Urinary bladder (tissue), 4 donors: Measurements from ENCODE around the gene CACNG5. TPM values are rescaled to one million over a fixed set of nuclear protein-coding genes. Genes with fewer than 3 reads are reported as not detected.

ENCODE experiments used
- DNase-seq: peaks from one replicate; pipeline ENCODE4 v3.0.0-alpha.2; 2015; ENCODE audit errors: extremely low spot score
- H3K27ac ChIP-seq: one replicate; pipeline ENCODE4 v1.5.1; 2013; ENCODE audit warnings: low read depth, mild to moderate bottlenecking, moderate library complexity
- H3K36me3 ChIP-seq: one replicate; pipeline ENCODE4 v1.6.1; 2013; ENCODE audit warnings: mild to moderate bottlenecking, moderate library complexity; ENCODE audit not compliant: insufficient read depth
- H3K4me1 ChIP-seq: one replicate; pipeline ENCODE4 v1.6.1; 2013; ENCODE audit warnings: mild to moderate bottlenecking, moderate library complexity; ENCODE audit not compliant: insufficient read depth
- H3K4me3 ChIP-seq: one replicate; pipeline ENCODE4 v1.5.1; 2013; ENCODE audit warnings: low read depth, low read length
- WGBS: extraction: QIAGEN DNeasy Blood & Tissue Kit; methylation state at CpG from one replicate; pipeline ENCODE4 v1.1.7; 2013; 5-methylcytosine and 5-hydroxymethylcytosine counted together
- polyA plus RNA-seq: library from polyadenylated mRNA; stranded (reverse); fragments of 200-250 nt; gene quantifications from one replicate; pipeline ENCODE4 v1.2.3, GENCODE V29; 2013
- total RNA-seq: library from RNA; depleted of rRNA; stranded (reverse); fragments of >200 nt; gene quantifications from one replicate; pipeline ENCODE4 v1.2.3, GENCODE V29; 2014
- donor health status: healthy with polysubstance abuse.
- donor health status: healthy.

Gene CACNG5
- total and polyA plus RNA-seq, 2 donors, result not detected

- H3K4me1 ChIP-seq, result no peaks in the 10 kb centered on the region
- H3K36me3 ChIP-seq, result no peaks in the 10 kb centered on the region
- DNase-seq, result no peak
- 81% methylated on average over 6 of the region's 6 CpGs for WGBS
- no peak overlapping the region for H3K4me3 ChIP-seq
- H3K27ac ChIP-seq, result no peak overlapping the region
Measured at GRCh38 chr17:66848496-66848895, 13.6 kb downstream of the CACNG5 start.

GRCh38 chr17:66849032-66849655 is 14.2 kb downstream of the CACNG5 start:
- Histone ChIP-seq H3K4me3 (no peak overlapping the region), H3K4me1 (no peaks in the 10 kb centered on the region), H3K27ac (no peak overlapping the region), H3K36me3 (no peaks in the 10 kb centered on the region)
- no peak for DNase-seq
- WGBS, result 80% methylated on average over 14 of the region's 14 CpGs

DNA sequence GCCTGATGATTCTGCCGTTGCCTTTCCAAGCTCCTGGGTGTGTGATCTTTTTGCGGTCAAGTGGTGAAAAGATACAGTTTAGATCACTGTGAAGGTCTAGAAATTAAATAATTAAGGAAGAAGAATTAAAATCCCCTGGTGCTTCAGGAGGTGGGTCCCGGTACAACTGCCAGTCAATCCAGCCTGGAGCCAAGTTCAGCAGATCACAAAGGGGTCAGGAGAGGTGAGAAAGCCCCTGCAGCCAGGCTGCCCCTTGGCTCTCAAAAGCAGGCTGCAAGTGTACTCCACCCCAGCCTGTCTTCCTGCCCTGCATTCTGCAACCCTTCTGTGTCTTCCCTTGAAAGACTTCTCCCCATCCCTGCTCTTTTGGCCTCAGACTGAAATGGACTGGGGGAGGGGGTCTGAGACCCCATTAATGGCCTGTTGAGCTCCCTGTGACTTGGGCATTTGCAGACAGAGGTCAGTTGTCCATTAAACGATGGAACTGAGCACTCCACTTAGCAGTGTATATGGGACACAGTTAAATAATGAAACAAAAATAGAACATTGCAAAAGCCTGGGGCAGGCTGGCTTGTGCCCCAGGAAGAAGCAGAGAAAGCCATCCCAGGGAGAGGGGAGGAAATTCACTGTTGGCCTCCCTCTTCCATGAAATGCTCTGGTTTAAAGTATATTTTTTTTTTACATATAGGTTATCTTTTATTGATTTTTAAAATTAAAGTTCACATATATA is 15.1 kb downstream of the CACNG5 start:
- DNase-seq, result no peak
- no peaks in the 10 kb centered on the region for H3K4me1 ChIP-seq
- no peak overlapping the region for H3K4me3 ChIP-seq
- H3K36me3 ChIP-seq, result no peaks in the 10 kb centered on the region
- 74% methylated on average over 4 of the region's 4 CpGs for WGBS
- H3K27ac ChIP-seq, result no peak overlapping the region

DNA sequence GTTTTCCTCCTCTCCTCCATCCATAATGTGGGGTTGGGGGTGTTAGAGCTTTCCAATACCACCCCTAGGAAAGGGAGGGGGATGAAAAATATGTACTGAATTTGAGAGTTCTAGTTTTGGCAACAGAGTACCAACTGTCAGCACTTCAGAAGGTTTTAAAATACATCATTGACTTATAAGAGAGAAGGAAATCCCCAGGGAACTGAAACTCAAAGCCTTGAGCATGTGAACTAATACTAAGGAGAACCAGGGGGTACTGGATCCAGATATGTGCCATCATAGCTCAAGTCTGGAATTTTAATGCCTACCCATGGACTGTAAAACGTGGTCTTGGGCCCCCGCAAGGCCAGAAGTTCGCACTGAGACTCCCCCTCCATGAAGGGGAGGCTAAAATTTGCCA is 15.8 kb downstream of the CACNG5 start:
- 73% methylated on average over 3 of the region's 3 CpGs for WGBS
- H3K4me3 ChIP-seq, result no peak overlapping the region
- no peak for DNase-seq
- no peak overlapping the region for H3K27ac ChIP-seq
- no peaks in the 10 kb centered on the region for H3K4me1 ChIP-seq
- H3K36me3 ChIP-seq, result no peaks in the 10 kb centered on the region

- Histone ChIP-seq H3K4me3 (no peak overlapping the region), H3K4me1 (no peaks in the 10 kb centered on the region), H3K36me3 (no peaks in the 10 kb centered on the region), H3K27ac (no peak overlapping the region)
- 73% methylated on average over 10 of the region's 10 CpGs for WGBS
- no peak for DNase-seq
Measured at GRCh38 chr17:66855204-66855603, 20.3 kb downstream of the CACNG5 start.

- no peak overlapping the region for H3K27ac ChIP-seq
- H3K4me3 ChIP-seq, result no peak overlapping the region
- H3K36me3 ChIP-seq, result no peaks in the 10 kb centered on the region
- H3K4me1 ChIP-seq, result no peaks in the 10 kb centered on the region
- WGBS, result 78% methylated on average over 12 of the region's 12 CpGs
- no peak for DNase-seq
Measured at GRCh38 chr17:66858226-66859083, 23.5 kb downstream of the CACNG5 start.

GRCh38 chr17:66859353-66859752 is 24.4 kb downstream of the CACNG5 start:
- no peak overlapping the region for H3K4me3 ChIP-seq
- 57% methylated on average over 8 of the region's 8 CpGs for WGBS
- no peak for DNase-seq
- no peak overlapping the region for H3K27ac ChIP-seq
- H3K36me3 ChIP-seq, result no peaks in the 10 kb centered on the region
- H3K4me1 ChIP-seq, result no peaks in the 10 kb centered on the region

GRCh38 chr17:66860204-66860603 is 25.3 kb downstream of the CACNG5 start:
- Histone ChIP-seq H3K27ac (no peak overlapping the region), H3K4me3 (no peak overlapping the region), H3K36me3 (no peaks in the 10 kb centered on the region), H3K4me1 (no peaks in the 10 kb centered on the region)
- WGBS, result 61% methylated on average over 3 of the region's 3 CpGs
- DNase-seq, result no peak

- Histone ChIP-seq H3K27ac (no peak overlapping the region), H3K4me3 (no peak overlapping the region), H3K4me1 (no peaks in the 10 kb centered on the region), H3K36me3 (no peaks in the 10 kb centered on the region)
- 91% methylated on average over 2 of the region's 2 CpGs for WGBS
- DNase-seq, result no peak
Measured at GRCh38 chr17:66863820-66864219, 28.9 kb downstream of the CACNG5 start.

GRCh38 chr17:66865151-66865550 is 30.2 kb downstream of the CACNG5 start:
- H3K27ac ChIP-seq, result no peak overlapping the region
- WGBS, result 89% methylated on average over 1 of the region's 1 CpG
- H3K4me3 ChIP-seq, result no peak overlapping the region
- H3K36me3 ChIP-seq, result no peaks in the 10 kb centered on the region
- DNase-seq, result no peak
- no peaks in the 10 kb centered on the region for H3K4me1 ChIP-seq

- 62% methylated on average over 2 of the region's 2 CpGs for WGBS
- no peaks in the 10 kb centered on the region for H3K4me1 ChIP-seq
- H3K4me3 ChIP-seq, result no peak overlapping the region
- H3K36me3 ChIP-seq, result no peaks in the 10 kb centered on the region
- H3K27ac ChIP-seq, result no peak overlapping the region
- DNase-seq, result no peak
Measured at GRCh38 chr17:66873962-66874361, 39.0 kb downstream of the CACNG5 start.

GRCh38 chr17:66884931-66885330 is 50.0 kb downstream of the CACNG5 start:
- WGBS, result 92% methylated on average over 16 of the region's 16 CpGs
- H3K4me1 ChIP-seq, result no peaks in the 10 kb centered on the region

DNA sequence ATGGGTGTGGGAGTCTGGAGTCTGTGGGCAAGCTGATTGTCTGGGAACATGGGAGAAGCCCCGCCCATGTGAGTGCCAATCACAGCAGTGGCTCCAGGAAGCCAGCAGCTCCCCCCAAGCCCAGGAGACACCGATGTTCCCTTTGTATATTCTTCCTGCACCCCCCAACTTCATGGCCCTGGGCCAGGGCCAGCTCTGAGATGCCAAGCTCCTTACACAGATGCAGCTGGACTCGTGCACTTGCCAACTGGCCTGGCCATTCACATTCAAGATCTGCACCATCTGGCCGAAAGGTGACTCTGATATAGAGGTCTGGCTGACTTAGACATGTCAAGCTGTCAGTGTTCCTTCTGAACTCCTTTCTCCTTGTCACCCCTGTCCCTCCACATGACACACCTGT is 50.5 kb downstream of the CACNG5 start:
- DNase-seq, result no peak
- no peak overlapping the region for H3K27ac ChIP-seq
- H3K36me3 ChIP-seq, result no peaks in the 10 kb centered on the region
- 51% methylated on average over 4 of the region's 4 CpGs for WGBS
- no peak overlapping the region for H3K4me3 ChIP-seq
- no peaks in the 10 kb centered on the region for H3K4me1 ChIP-seq

More at GRCh38 chr17:66884931-66885330, 50.0 kb downstream of the CACNG5 start:
- no peak for DNase-seq
- Histone ChIP-seq H3K36me3 (no peaks in the 10 kb centered on the region), H3K27ac (no peak overlapping the region), H3K4me3 (no peak overlapping the region)
